GM12878 (cell line): ENCODE data around the gene SYCP2. TPM values are rescaled to one million over a fixed set of nuclear protein-coding genes. Genes with fewer than 3 reads are reported as not detected.

Experiments used
- ASH2L ChIP-seq: fragments of 300-600, 200-600 bp; sonication (generic); IDR thresholded peaks from 2 replicates; pipeline ENCODE4 v1.6.1; 2017; ENCODE audit warnings: low read depth, mild to moderate bottlenecking, borderline replicate concordance
- BRCA1 ChIP-seq: IDR thresholded peaks from 2 replicates; pipeline ENCODE4 v1.6.1; 2011; ENCODE audit warnings: low read depth, low read length, improper control_type of control experiment
- CHD2 ChIP-seq: IDR thresholded peaks from 2 replicates; pipeline ENCODE4 v1.6.1; 2011; ENCODE audit warnings: low read depth, low read length, improper control_type of control experiment, borderline replicate concordance
- CTCF ChIP-seq, 3 experiments: IDR thresholded peaks in 2 of 3; conservative IDR thresholded peaks in 1 of 3; 2 replicates each; pipeline ENCODE4 v1.5.1; 2011; ENCODE audit warnings: low read depth in 3 of 3, low read length in 3 of 3, mild to moderate bottlenecking in 3 of 3, control low read depth in 2 of 3, moderate library complexity in 2 of 3, inconsistent platforms in 1 of 3, mixed read lengths in 1 of 3; ENCODE audit not compliant: control insufficient read depth in 2 of 3, insufficient read depth in 1 of 3; ENCODE audit errors: extremely low read depth in 1 of 3
- HDAC2 ChIP-seq: fragments of 200-600 bp; sonication (generic); IDR thresholded peaks from 2 replicates; pipeline ENCODE4 v1.6.1; 2017
- KLF5 ChIP-seq: fragments of 450-650 bp; IDR thresholded peaks from 2 replicates; pipeline ENCODE4 v1.6.1; 2014; ENCODE audit warnings: mild to moderate bottlenecking; ENCODE audit not compliant: partially characterized antibody
- SUPT20H ChIP-seq: IDR thresholded peaks from 2 replicates; pipeline ENCODE4 v1.6.1; 2011; ENCODE audit warnings: low read depth, mild to moderate bottlenecking, low read length, moderate library complexity, borderline replicate concordance; ENCODE audit not compliant: control insufficient read depth
- USF2 ChIP-seq: IDR thresholded peaks from 2 replicates; pipeline ENCODE4 v1.6.1; 2011; ENCODE audit warnings: low read depth, low read length, improper control_type of control experiment, borderline replicate concordance
- ZBTB33 ChIP-seq: fragments of 450-650 bp; IDR thresholded peaks from 2 replicates; pipeline ENCODE4 v1.6.1; 2017; ENCODE audit warnings: mild to moderate bottlenecking
- polyA plus RNA-seq, 11 experiments: library from polyadenylated mRNA; depleted of rRNA in 4 of 11; unstranded in 6 of 11; stranded (reverse) in 5 of 11; fragments of >200 nt; fragmentation: Nextera tagmentation in 4 of 11; fragmentation: Illumina TruSeq in 1 of 11; extraction: Ambion mirVana in 4 of 11; extraction: Trizol in 1 of 11; gene quantifications; 1 replicate in 1 of 11; 2 replicates in 10 of 11; pipeline versions ENCODE4 v1.2.1 to v1.2.3, GENCODE V29; 2011 to 2016; ENCODE audit warnings: inconsistent platforms in 2 of 11, missing spikeins in 2 of 11, low read depth in 1 of 11
- total RNA-seq, 4 experiments: library from RNA; depleted of rRNA in 3 of 4; stranded (reverse); fragments of >200 nt in 3 of 4; fragmentation: Illumina TruSeq in 1 of 4; extraction: Trizol in 1 of 4; gene quantifications; 2 replicates each; pipeline versions ENCODE4 v1.2.1 to v1.2.3, GENCODE V29; 2013 to 2021

The SYCP2 gene
- total and polyA plus RNA-seq, 10 of the 15 experiments (the other 5 are each of a cell fraction or from before 2014, with no cell fraction given), result 0.01 to 0.18 (median 0.09) TPM; not detected in 2

- TF ChIP-seq SUPT20H (no peak), CTCF (IDR thresholded peaks at IDR 0.05 in 2 of 3, conservative IDR thresholded peaks at IDR 0.05 in 1 of 3; ENCODE audit: control insufficient read depth in 2 of 3, extremely low read depth in 1 of 3, insufficient read depth in 1 of 3, low read depth in 3 of 3, low read length in 3 of 3) (peak; percentile 50 to 59 (median 56); a peak in 5 of 6 replicates), ASH2L (no peak), KLF5 (no peak), BRCA1 (no peak), USF2 (no peak), CHD2 (no peak), HDAC2 (no peak), ZBTB33 (no peak)
- TF ChIP-seq, all 136 proteins: peak for 3
These were observed 83.3 kb downstream of the SYCP2 start (continued) for GRCh38 chr20:59850018-59850641.
